Parathyroid adenoma (tissue), 2 donors: Measurements from ENCODE around the gene TACC3.

Experiments
- H2AFZ ChIP-seq: fragments of 300-600 bp; sonication (generic); one replicate; pipeline ENCODE4 v1.7.0; 2017; ENCODE audit warnings: antibody characterized with exemption, mild to moderate bottlenecking
- H3K27ac ChIP-seq: fragments of 300-600 bp; sonication (generic); one replicate; pipeline ENCODE4 v1.7.0; 2017
- H3K27me3 ChIP-seq: fragments of 300-600 bp; sonication (generic); one replicate; pipeline ENCODE4 v1.7.0; 2017; ENCODE audit warnings: low read length; ENCODE audit not compliant: control insufficient read depth, insufficient read depth
- H3K36me3 ChIP-seq: fragments of 300-600 bp; sonication (generic); one replicate; pipeline ENCODE4 v1.7.0; 2017; ENCODE audit warnings: low read length; ENCODE audit not compliant: control insufficient read depth, insufficient read depth
- H3K4me1 ChIP-seq: fragments of 300-600 bp; sonication (generic); one replicate; pipeline ENCODE4 v1.7.0; 2017; ENCODE audit warnings: control low read depth
- H3K4me2 ChIP-seq: fragments of 300-600 bp; sonication (generic); one replicate; pipeline ENCODE4 v1.7.0; 2017; ENCODE audit warnings: low read length
- H3K4me3 ChIP-seq: fragments of 300-600 bp; sonication (generic); one replicate; pipeline ENCODE4 v1.7.0; 2017; ENCODE audit warnings: low read depth, low read length
- H3K79me2 ChIP-seq: fragments of 300-600 bp; sonication (generic); one replicate; pipeline ENCODE4 v1.7.0; 2017; ENCODE audit warnings: control low read depth
- H3K9ac ChIP-seq: fragments of 300-600 bp; sonication (generic); one replicate; pipeline ENCODE4 v1.7.0; 2017; ENCODE audit warnings: mild to moderate bottlenecking
- H3K9me3 ChIP-seq: fragments of 300-600 bp; sonication (generic); one replicate; pipeline ENCODE4 v1.7.0; 2017; ENCODE audit warnings: low read length; ENCODE audit not compliant: control insufficient read depth
- TF ChIP-seq, protein P1 (sequence below): fragments of 300-600 bp; sonication (generic); IDR thresholded peaks from one replicate; pipeline ENCODE4 v1.7.0; 2017; ENCODE audit warnings: antibody characterized with exemption, mild to moderate bottlenecking
- donor health status: primary hyperparathyroidism.

Gene TACC3

DNA sequence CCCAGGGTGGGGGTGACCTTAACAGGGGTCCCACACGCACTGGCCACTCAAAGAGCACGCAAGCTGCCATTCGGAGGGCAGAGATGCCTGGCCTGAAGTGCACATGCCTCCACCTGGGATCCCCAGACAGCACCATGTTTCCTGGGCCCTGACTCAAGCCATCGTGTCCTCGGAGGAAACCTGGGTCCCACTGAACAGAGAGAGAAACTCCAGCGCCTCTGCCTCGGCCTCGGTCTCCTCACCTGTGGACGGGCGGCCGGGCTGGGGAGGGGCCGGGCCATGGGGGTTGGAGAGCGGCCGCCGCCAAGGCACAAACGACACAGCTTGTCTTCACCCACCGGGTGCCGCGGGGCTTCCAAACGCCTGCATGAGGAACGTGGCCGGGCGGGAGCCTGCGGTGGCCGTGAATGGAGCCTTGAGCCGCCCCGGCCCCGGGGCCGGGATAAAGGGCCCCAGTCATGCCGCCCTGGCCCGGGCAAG is 41.8 kb downstream of the TACC3 start:
- no peaks in the 10 kb centered on the region for H3K4me1 ChIP-seq
- H3K79me2 ChIP-seq: no peaks in the 10 kb centered on the region
- no peak overlapping the region for H3K4me3 ChIP-seq
- no peaks in the 10 kb centered on the region for H3K27me3 ChIP-seq
- H3K27ac ChIP-seq: no peak overlapping the region
- TF ChIP-seq, protein P1, sequence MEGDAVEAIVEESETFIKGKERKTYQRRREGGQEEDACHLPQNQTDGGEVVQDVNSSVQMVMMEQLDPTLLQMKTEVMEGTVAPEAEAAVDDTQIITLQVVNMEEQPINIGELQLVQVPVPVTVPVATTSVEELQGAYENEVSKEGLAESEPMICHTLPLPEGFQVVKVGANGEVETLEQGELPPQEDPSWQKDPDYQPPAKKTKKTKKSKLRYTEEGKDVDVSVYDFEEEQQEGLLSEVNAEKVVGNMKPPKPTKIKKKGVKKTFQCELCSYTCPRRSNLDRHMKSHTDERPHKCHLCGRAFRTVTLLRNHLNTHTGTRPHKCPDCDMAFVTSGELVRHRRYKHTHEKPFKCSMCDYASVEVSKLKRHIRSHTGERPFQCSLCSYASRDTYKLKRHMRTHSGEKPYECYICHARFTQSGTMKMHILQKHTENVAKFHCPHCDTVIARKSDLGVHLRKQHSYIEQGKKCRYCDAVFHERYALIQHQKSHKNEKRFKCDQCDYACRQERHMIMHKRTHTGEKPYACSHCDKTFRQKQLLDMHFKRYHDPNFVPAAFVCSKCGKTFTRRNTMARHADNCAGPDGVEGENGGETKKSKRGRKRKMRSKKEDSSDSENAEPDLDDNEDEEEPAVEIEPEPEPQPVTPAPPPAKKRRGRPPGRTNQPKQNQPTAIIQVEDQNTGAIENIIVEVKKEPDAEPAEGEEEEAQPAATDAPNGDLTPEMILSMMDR: no peak
- no peak overlapping the region for H3K9ac ChIP-seq
- H3K4me2 ChIP-seq: no peak overlapping the region
- H3K36me3 ChIP-seq: no peaks in the 10 kb centered on the region
- no peaks in the 10 kb centered on the region for H3K9me3 ChIP-seq
- H2AFZ ChIP-seq: peak overlapping the region; percentile 56

DNA sequence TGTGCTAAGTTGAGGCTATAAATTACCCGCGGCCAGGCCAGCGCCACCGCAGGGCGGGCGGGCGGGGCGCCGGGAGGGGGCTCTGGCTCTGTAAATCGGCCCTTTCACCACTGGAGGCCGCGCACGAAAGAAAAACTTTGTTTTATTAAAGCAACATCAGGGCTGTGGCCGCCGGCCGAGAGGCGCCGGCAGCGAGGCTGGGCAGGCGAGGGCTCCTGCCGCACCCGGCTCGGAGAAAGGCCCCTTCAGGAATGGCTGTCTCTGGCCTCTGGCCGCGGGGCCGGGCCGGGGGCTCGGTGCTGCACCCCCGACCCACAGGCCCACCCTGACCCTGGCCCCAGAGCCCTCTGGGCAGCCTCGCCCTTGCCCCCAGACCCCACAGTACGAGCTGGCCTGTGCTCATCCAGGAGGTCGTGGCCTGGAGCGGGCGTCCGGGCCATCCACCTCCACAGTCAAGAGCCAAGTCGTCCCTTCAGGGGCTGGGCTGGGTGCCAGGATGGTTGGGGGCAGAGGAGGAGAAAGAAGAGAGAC is 42.3 kb downstream of the TACC3 start:
- no peaks in the 10 kb centered on the region for H3K4me1 ChIP-seq
- no peaks in the 10 kb centered on the region for H3K27me3 ChIP-seq
- H3K27ac ChIP-seq: no peak overlapping the region
- TF ChIP-seq, protein P1: no peak
- H2AFZ ChIP-seq: no peak overlapping the region
- H3K36me3 ChIP-seq: no peaks in the 10 kb centered on the region
- H3K4me3 ChIP-seq: no peak overlapping the region
- no peak overlapping the region for H3K4me2 ChIP-seq
- H3K79me2 ChIP-seq: no peaks in the 10 kb centered on the region
- H3K9me3 ChIP-seq: no peaks in the 10 kb centered on the region
- H3K9ac ChIP-seq: no peak overlapping the region

DNA sequence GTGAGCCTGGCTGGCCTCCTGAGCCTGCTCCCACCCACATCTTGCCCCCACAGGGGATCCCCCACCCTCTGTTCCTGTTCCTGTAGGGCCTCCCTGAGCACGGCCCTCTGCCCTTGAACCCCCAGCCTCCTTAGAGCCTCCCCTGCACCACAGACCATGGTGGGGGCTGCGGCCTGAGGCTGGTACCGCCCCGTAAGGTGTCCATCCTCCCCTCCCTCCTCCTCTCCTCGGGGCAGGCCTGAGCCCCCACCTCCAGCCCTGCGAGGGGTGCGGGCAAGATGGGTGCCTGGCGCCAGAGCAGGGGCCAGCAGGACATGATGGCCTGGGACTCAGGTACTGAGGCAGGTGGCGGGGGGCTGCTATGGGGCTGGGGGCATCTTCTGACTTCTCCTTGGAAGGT is 43.3 kb downstream of the TACC3 start:
- no peaks in the 10 kb centered on the region for H3K9me3 ChIP-seq
- H3K36me3 ChIP-seq: no peaks in the 10 kb centered on the region
- H3K4me1 ChIP-seq: no peaks in the 10 kb centered on the region
- no peak overlapping the region for H3K4me2 ChIP-seq
- no peak overlapping the region for H3K27ac ChIP-seq
- H3K4me3 ChIP-seq: no peak overlapping the region
- no peak overlapping the region for H2AFZ ChIP-seq
- H3K9ac ChIP-seq: no peak overlapping the region
- H3K79me2 ChIP-seq: no peaks in the 10 kb centered on the region
- TF ChIP-seq, protein P1: no peak
- H3K27me3 ChIP-seq: no peaks in the 10 kb centered on the region

DNA sequence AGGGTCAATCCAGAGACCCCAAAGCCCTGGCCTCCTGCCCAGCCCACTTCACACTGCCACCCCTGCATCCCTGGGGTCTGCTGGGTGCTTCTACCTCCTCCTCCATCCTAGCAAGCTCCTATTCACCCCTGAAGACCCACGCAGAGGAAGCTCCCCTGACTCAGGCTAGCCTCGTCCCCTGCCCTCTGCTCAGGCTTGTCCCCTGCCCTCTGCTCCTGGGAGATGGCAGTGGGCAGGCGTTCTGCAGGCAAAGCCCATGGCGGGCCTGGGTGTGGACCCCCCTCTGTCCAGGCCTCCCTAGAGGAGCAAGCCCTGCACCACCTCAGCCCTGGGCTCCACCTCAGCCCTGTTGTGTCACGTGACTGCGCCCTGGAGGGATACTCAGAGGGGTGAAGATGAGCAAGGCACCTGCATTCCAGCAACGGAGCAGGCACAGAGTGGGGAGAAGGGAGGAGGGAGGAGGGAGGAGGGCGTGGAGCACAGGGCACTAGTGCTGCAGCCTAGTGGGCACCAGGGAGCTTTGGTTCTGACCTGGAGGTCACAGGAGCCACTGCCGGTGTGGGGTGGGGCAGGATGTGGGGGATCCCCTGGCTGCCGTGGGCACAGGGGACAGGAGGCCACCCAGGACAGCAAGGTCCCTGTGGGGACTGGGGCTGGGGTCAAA is 44.2 kb downstream of the TACC3 start:
- TF ChIP-seq, protein P1: no peak
- Histone ChIP-seq H3K27ac (no peak overlapping the region), H3K27me3 (no peaks in the 10 kb centered on the region)

More for the DNA sequence above, 44.2 kb downstream of the TACC3 start:
- no peak overlapping the region for H3K4me3 ChIP-seq
- H2AFZ ChIP-seq: no peak overlapping the region
- no peaks in the 10 kb centered on the region for H3K36me3 ChIP-seq
- H3K9ac ChIP-seq: no peak overlapping the region
- H3K79me2 ChIP-seq: no peaks in the 10 kb centered on the region
- no peaks in the 10 kb centered on the region for H3K9me3 ChIP-seq
- no peak overlapping the region for H3K4me2 ChIP-seq
- no peaks in the 10 kb centered on the region for H3K4me1 ChIP-seq
